H1 (cell line): Measurements from ENCODE around the gene DCTD. TPM values are rescaled to one million over a fixed set of nuclear protein-coding genes. Genes with fewer than 3 reads are reported as not detected.

Source experiments
- CTCF ChIA-PET: fragments of 300-600 bp; sonication (Branson Sonifier 250); formaldehyde crosslinking; loops from one replicate; lab custom pipeline; 2021; ENCODE audit not compliant: partially characterized antibody; lab: Charles Lee
- POLR2A ChIA-PET: fragments of 300-600 bp; sonication (Branson Sonifier 250); formaldehyde crosslinking; loops from one replicate; lab custom pipeline; 2021; ENCODE audit warnings: inconsistent platforms; ENCODE audit not compliant: partially characterized antibody; lab: Charles Lee
- DNase-seq, 2 experiments: peaks; one replicate each; pipeline versions ENCODE4 v3.0.0 to v3.0.0-alpha.2; 2010 to 2022; ENCODE audit warnings: low spot score in 2 of 2, low read depth in 1 of 2, mixed read lengths in 1 of 2
- FAIRE-seq: peaks from 2 replicates; lab custom pipeline; 2011; peaks lifted over from hg19 to GRCh38; lab: Jason Lieb, UNC
- H2AFZ ChIP-seq: 2 replicates; pipeline ENCODE4 v1.8.1; 2012; ENCODE audit warnings: low read length, inconsistent platforms
- H2AK5ac ChIP-seq: 2 replicates; pipeline ENCODE4 v1.6.1; 2013; ENCODE audit warnings: low read depth, low read length
- H2BK120ac ChIP-seq: replicated peaks from 2 replicates; pipeline ENCODE3; 2013; ENCODE audit warnings: low read depth, low read length, inconsistent platforms
- H2BK12ac ChIP-seq: 2 replicates; pipeline ENCODE4 v1.6.1; 2013; ENCODE audit warnings: low read depth, low read length
- H2BK15ac ChIP-seq: 2 replicates; pipeline ENCODE4 v1.6.1; 2013; ENCODE audit warnings: low read length
- H2BK20ac ChIP-seq: 2 replicates; pipeline ENCODE4 v1.6.1; 2013; ENCODE audit warnings: low read length
- H2BK5ac ChIP-seq: 2 replicates; pipeline ENCODE4 v1.6.1; 2013; ENCODE audit warnings: low read depth, low read length
- H3K14ac ChIP-seq: 2 replicates; pipeline ENCODE4 v1.6.1; 2013; ENCODE audit warnings: inconsistent platforms; ENCODE audit not compliant: insufficient read length
- H3K18ac ChIP-seq: 2 replicates; pipeline ENCODE4 v1.6.1; 2013; ENCODE audit warnings: low read length; ENCODE audit errors: extremely low read depth
- H3K23ac ChIP-seq: 2 replicates; pipeline ENCODE4 v1.6.1; 2013; ENCODE audit warnings: inconsistent platforms; ENCODE audit not compliant: insufficient read length
- H3K23me2 ChIP-seq: 2 replicates; pipeline ENCODE4 v1.6.1; 2013; ENCODE audit warnings: low read depth, low read length
- H3K27ac ChIP-seq: 2 replicates; pipeline ENCODE4 v1.6.1; 2011; ENCODE audit warnings: low read depth, low read length, inconsistent platforms
- H3K27me3 ChIP-seq, 4 experiments: replicated peaks in 1 of 4; 1 replicate in 1 of 4; 2 replicates in 3 of 4; pipeline versions ENCODE4 v1.6.1 to v1.8.1; 2011 to 2013; ENCODE audit warnings: low read length in 3 of 4, mild to moderate bottlenecking in 3 of 4, inconsistent platforms in 2 of 4, mixed read lengths in 2 of 4, moderate library complexity in 1 of 4; ENCODE audit not compliant: control insufficient read depth in 3 of 4, insufficient read depth in 3 of 4; ENCODE audit errors: extremely low read depth in 1 of 4
- H3K36me3 ChIP-seq, 4 experiments: 2 replicates each; pipeline versions ENCODE4 v1.6.1 to v1.8.1; 2011 to 2013; ENCODE audit warnings: mild to moderate bottlenecking in 4 of 4, low read length in 3 of 4, moderate library complexity in 2 of 4, control low read depth in 1 of 4, inconsistent platforms in 1 of 4; ENCODE audit not compliant: insufficient read depth in 4 of 4, control insufficient read depth in 2 of 4
- H3K4ac ChIP-seq: replicated peaks from 2 replicates; pipeline ENCODE3; 2013; ENCODE audit warnings: low read length, low read depth, mixed read lengths, inconsistent platforms; ENCODE audit not compliant: insufficient read length
- H3K4me1 ChIP-seq, 4 experiments: replicated peaks in 1 of 4; 1 replicate in 1 of 4; 2 replicates in 3 of 4; pipeline versions ENCODE4 v1.6.1 to v1.8.1; 2011 to 2013; ENCODE audit warnings: low read length in 3 of 4, inconsistent platforms in 2 of 4, mixed read lengths in 1 of 4; ENCODE audit not compliant: insufficient read depth in 4 of 4, control insufficient read depth in 3 of 4
- H3K4me2 ChIP-seq, 2 experiments: 2 replicates each; pipeline versions ENCODE4 v1.6.1 to v1.8.1; 2011 to 2013; ENCODE audit warnings: low read depth in 2 of 2, low read length in 2 of 2, control low read depth in 1 of 2, inconsistent platforms in 1 of 2, mild to moderate bottlenecking in 1 of 2; ENCODE audit not compliant: insufficient read depth in 1 of 2
- H3K4me3 ChIP-seq, 4 experiments: fragments of 200-600, 300-600 bp in 1 of 4; sonication (generic), shearing (Covaris generic), sonication (Bioruptor Twin) in 1 of 4; 2 replicates each; pipeline versions ENCODE4 v1.5.1 to v1.8.1; 2011 to 2016; ENCODE audit warnings: low read length in 4 of 4, low read depth in 3 of 4, control low read depth in 2 of 4, inconsistent platforms in 2 of 4, mild to moderate bottlenecking in 2 of 4, mixed read lengths in 1 of 4, moderate library complexity in 1 of 4; ENCODE audit not compliant: insufficient read depth in 2 of 4; ENCODE audit errors: extremely low read depth in 1 of 4
- H3K56ac ChIP-seq: replicated peaks from 2 replicates; pipeline ENCODE3; 2013; ENCODE audit warnings: low read depth, mild to moderate bottlenecking, mixed read lengths, low read length, inconsistent platforms; ENCODE audit not compliant: insufficient read length
- H3K79me1 ChIP-seq: 2 replicates; pipeline ENCODE4 v1.6.1; 2013; ENCODE audit warnings: low read depth, low read length, control low read depth
- H3K79me2 ChIP-seq, 2 experiments: 2 replicates each; pipeline versions ENCODE4 v1.6.1 to v1.8.1; 2012 to 2013; ENCODE audit warnings: low read length in 2 of 2, mild to moderate bottlenecking in 2 of 2, inconsistent platforms in 1 of 2; ENCODE audit not compliant: insufficient read depth in 2 of 2, control insufficient read depth in 1 of 2
- H3K9ac ChIP-seq, 4 experiments: replicated peaks in 1 of 4; 1 replicate in 1 of 4; 2 replicates in 3 of 4; pipeline versions ENCODE4 v1.6.1 to v1.8.1; 2011 to 2013; ENCODE audit warnings: low read depth in 3 of 4, low read length in 3 of 4, control low read depth in 2 of 4, mild to moderate bottlenecking in 2 of 4, moderate library complexity in 2 of 4, inconsistent platforms in 1 of 4; ENCODE audit errors: extremely low read depth in 1 of 4
- H3K9me3 ChIP-seq, 2 experiments: 2 replicates each; pipeline versions ENCODE4 v1.6.1 to v1.8.1; 2012 to 2013; ENCODE audit warnings: mild to moderate bottlenecking in 2 of 2, moderate library complexity in 2 of 2, control low read depth in 1 of 2, inconsistent platforms in 1 of 2, low read depth in 1 of 2, low read length in 1 of 2, mixed read lengths in 1 of 2; ENCODE audit not compliant: insufficient read depth in 2 of 2
- H4K20me1 ChIP-seq, 2 experiments: replicated peaks in 1 of 2; 2 replicates each; pipeline versions ENCODE3 to v1.8.1; 2011 to 2013; ENCODE audit warnings: inconsistent platforms in 2 of 2, low read length in 2 of 2, mild to moderate bottlenecking in 1 of 2; ENCODE audit not compliant: insufficient read depth in 2 of 2, control insufficient read depth in 1 of 2
- H4K5ac ChIP-seq: 2 replicates; pipeline ENCODE4 v1.6.1; 2013; ENCODE audit warnings: low read length, low read depth, mixed read lengths, inconsistent platforms; ENCODE audit not compliant: insufficient read length
- H4K8ac ChIP-seq: 2 replicates; pipeline ENCODE4 v1.8.0; 2013; ENCODE audit warnings: mild to moderate bottlenecking, moderate library complexity, low read length, inconsistent platforms; ENCODE audit not compliant: insufficient read depth; ENCODE audit errors: extremely low read depth
- H4K91ac ChIP-seq: replicated peaks from 2 replicates; pipeline ENCODE3; 2013; ENCODE audit warnings: low read length, mixed read lengths, inconsistent platforms; ENCODE audit not compliant: insufficient read length
- BCL11A ChIP-seq, 2 experiments: IDR thresholded peaks; one replicate each; pipeline ENCODE4 v1.6.1; 2011; ENCODE audit warnings: low read depth in 2 of 2, low read length in 2 of 2, mild to moderate bottlenecking in 2 of 2
- CHD1 ChIP-seq: IDR thresholded peaks from 2 replicates; pipeline ENCODE4 v1.6.1; 2012; ENCODE audit warnings: low read depth, low read length, improper control_type of control experiment
- CTBP2 ChIP-seq: IDR thresholded peaks from 2 replicates; pipeline ENCODE4 v1.7.0; 2011; ENCODE audit warnings: borderline replicate concordance, mild to moderate bottlenecking, moderate library complexity, mixed read lengths, low read length; ENCODE audit not compliant: insufficient read depth, insufficient read length
- EZH2 ChIP-seq: fragments of 200-600 bp; sonication (generic); IDR thresholded peaks from 2 replicates; pipeline ENCODE4 v1.7.1; 2012; ENCODE audit warnings: low read depth, mild to moderate bottlenecking, moderate library complexity, low read length, inconsistent platforms; ENCODE audit not compliant: severe bottlenecking
- FOSL1 ChIP-seq: IDR thresholded peaks from 2 replicates; pipeline ENCODE4 v1.6.1; 2011; ENCODE audit warnings: mild to moderate bottlenecking, low read depth, low read length, moderate library complexity; ENCODE audit not compliant: insufficient read depth
- KDM5A ChIP-seq: fragments of 200-600 bp; IDR thresholded peaks from 2 replicates; pipeline ENCODE4 v1.7.1; 2012; ENCODE audit warnings: mild to moderate bottlenecking, low read length, inconsistent platforms, mixed read lengths
- MAX ChIP-seq: IDR thresholded peaks from 2 replicates; pipeline ENCODE4 v1.6.1; 2012; ENCODE audit warnings: inconsistent platforms
- PHF8 ChIP-seq: fragments of 200-600 bp; sonication (generic); conservative IDR thresholded peaks from 2 replicates; pipeline ENCODE4 v1.7.1; 2012; ENCODE audit warnings: low read depth, mild to moderate bottlenecking, inconsistent platforms, low read length, moderate library complexity
- SIX5 ChIP-seq: IDR thresholded peaks from 2 replicates; pipeline ENCODE4 v1.6.1; 2011; ENCODE audit warnings: mild to moderate bottlenecking, low read depth, low read length
- SP4 ChIP-seq: IDR thresholded peaks from 2 replicates; pipeline ENCODE4 v1.6.1; 2012; ENCODE audit warnings: low read length, inconsistent platforms
- SRF ChIP-seq: IDR thresholded peaks from 2 replicates; pipeline ENCODE4 v1.6.1; 2011; ENCODE audit warnings: mild to moderate bottlenecking, low read depth, low read length, moderate library complexity
- USF2 ChIP-seq: IDR thresholded peaks from 2 replicates; pipeline ENCODE4 v1.6.1; 2011; ENCODE audit warnings: low read length, improper control_type of control experiment
- WGBS, 2 experiments: shearing (Covaris generic) in 1 of 2; methylation state at CpG; one replicate each; pipeline versions ENCODE4 v1.1.6 to v1.1.7; 2013 to 2015; ENCODE audit warnings: low lambda C conversion rate in 2 of 2, mixed read lengths in 2 of 2, inconsistent platforms in 1 of 2, low coverage in 1 of 2, missing lambda C conversion rate in 1 of 2; ENCODE audit not compliant: insufficient replicate concordance in 2 of 2, insufficient coverage in 1 of 2, insufficient read length in 1 of 2; ENCODE audit errors: extremely low coverage in 1 of 2, missing lambda C conversion rate in 1 of 2; 5-methylcytosine and 5-hydroxymethylcytosine counted together
- polyA plus RNA-seq, 7 experiments: library from polyadenylated mRNA; depleted of rRNA in 3 of 7; stranded (reverse) in 5 of 7; unstranded in 2 of 7; fragments of >200 nt in 5 of 7; fragments of 200-250 nt in 2 of 7; gene quantifications; 1 replicate in 5 of 7; 2 replicates in 1 of 7; 4 replicates in 1 of 7; pipeline versions ENCODE4 v1.2.1 to v1.2.3, GENCODE V29; 2011 to 2013; ENCODE audit warnings: missing spikeins in 2 of 7, mixed read lengths in 2 of 7
- total RNA-seq: library from RNA; stranded (reverse); fragmentation: NEBNext Ultra II Directional; extraction: Animal tissue kit (Norgen Biotek cat#: 25700); gene quantifications from 2 replicates; pipeline ENCODE4 v1.2.1, GENCODE V29; 2021

DCTD gene
- total and polyA plus RNA-seq, 2 of the 8 experiments (the other 6 are each of a cell fraction or from before 2014, with no cell fraction given) = 60.2 to 69.5 TPM

- Histone ChIP-seq H3K4me3 (no peak overlapping the region), H3K18ac (no peak overlapping the region), H2AFZ (no peak overlapping the region), H2BK120ac (no peak overlapping the region), H3K23ac (no peak overlapping the region), H3K79me1 (no peaks in the 10 kb centered on the region), H3K9ac (no peak overlapping the region), H2BK15ac (no peak overlapping the region), H3K4me2 (no peak overlapping the region), H3K56ac (no peak overlapping the region), H4K20me1 (peaks cover 0 to 4% of the 10 kb centered on the region in 2 experiments), H4K8ac (no peak overlapping the region), H3K9me3 (no peaks in the 10 kb centered on the region), H3K36me3 (peaks cover 5 to 39% (median 14%) of the 10 kb centered on the region in 4 experiments), H3K23me2 (no peaks in the 10 kb centered on the region), H2BK12ac (no peak overlapping the region), H2AK5ac (no peak overlapping the region), H4K5ac (no peak overlapping the region), H3K4me1 (no peaks in the 10 kb centered on the region; a peak in 1 of 7 replicates), H3K27ac (no peak overlapping the region), H3K14ac (no peak overlapping the region), H4K91ac (no peak overlapping the region), H3K4ac (no peak overlapping the region), H3K27me3 (no peaks in the 10 kb centered on the region), H2BK20ac (no peak overlapping the region), H3K79me2 (no peaks in the 10 kb centered on the region), H2BK5ac (no peak overlapping the region)
- DNase-seq = peak in 1 of 2 experiments; percentile 38
- CTCF ChIA-PET = interaction anchor here (0.6 to 2.6 kb wide), 7 partner anchors 17 to 946 kb away, joined by 3 to 9 read pairs (median 3); no protein-coding TSS in a partner anchor
- 92% methylated on average over 17 of the region's 19 CpGs; no CpG with 5 or more reads in 1 of the 2 experiments for WGBS, 2 experiments
- POLR2A ChIA-PET = interaction anchor here (1.8 to 2.1 kb wide), 2 partner anchors 11 to 21 kb away, joined by 4 to 9 read pairs; no protein-coding TSS in a partner anchor
- FAIRE-seq = no peak
- no peak for TF ChIP-seq CHD1
- TF ChIP-seq EZH2 = no peak
- no peak for TF ChIP-seq FOSL1
- TF ChIP-seq CTBP2 = no peak
- no peak for TF ChIP-seq USF2
- TF ChIP-seq PHF8 = no peak
- no peak for TF ChIP-seq MAX
- TF ChIP-seq SP4 = no peak
- no peak for TF ChIP-seq BCL11A (IDR thresholded peaks at IDR 0.05; ENCODE audit: low read depth in 2 of 2, low read length in 2 of 2)
- TF ChIP-seq KDM5A = no peak
- TF ChIP-seq SRF = no peak
- no peak for TF ChIP-seq SIX5
These were observed 23.6 kb downstream of the DCTD start for GRCh38 chr4:182893474-182894080.
